OCI-LY3 (cell line): ENCODE data around the gene GPR34.
"Not testable (repeated sequence)": the region's sequence is repeated elsewhere in the genome, so short reads cannot be mapped to it uniquely, and the experiment has no call there.

Experiments used
- H2AFZ ChIP-seq: fragments of 200-600, 300-600 bp; shearing (Covaris generic); 2 replicates; pipeline ENCODE4 v1.6.0; 2014; ENCODE audit warnings: antibody characterized with exemption, low read depth, low read length
- H3K27ac ChIP-seq: fragments of 200-600, 300-600 bp; sonication (generic); 2 replicates; pipeline ENCODE4 v1.5.1; 2014; ENCODE audit warnings: mild to moderate bottlenecking, low read length, moderate library complexity, mixed read lengths
- H3K27me3 ChIP-seq: fragments of 200-600, 300-600 bp; sonication (generic); 2 replicates; pipeline ENCODE4 v1.6.1; 2014; ENCODE audit warnings: low read depth, low read length, mixed read lengths
- H3K36me3 ChIP-seq: fragments of 200-600, 300-600 bp; sonication (generic); replicated peaks from 2 replicates; pipeline ENCODE3; 2014; ENCODE audit warnings: low read depth, low read length, mixed read lengths
- H3K4me1 ChIP-seq: fragments of 300-600, 200-600 bp; sonication (generic); 2 replicates; pipeline ENCODE4 v1.6.1; 2014; ENCODE audit warnings: low read length, mixed read lengths
- H3K4me2 ChIP-seq: fragments of 200-600, 300-600 bp; sonication (generic); 2 replicates; pipeline ENCODE4 v1.6.1; 2014; ENCODE audit warnings: low read length, mixed read lengths
- H3K4me3 ChIP-seq: fragments of 300-600, 200-600 bp; sonication (generic); 2 replicates; pipeline ENCODE4 v1.5.1; 2014; ENCODE audit warnings: antibody characterized with exemption, mild to moderate bottlenecking, low read length, moderate library complexity
- H3K79me2 ChIP-seq: fragments of 300-600, 200-600 bp; shearing (Covaris generic); 2 replicates; pipeline ENCODE4 v1.6.1; 2014; ENCODE audit warnings: mild to moderate bottlenecking, low read length, mixed read lengths
- H3K9ac ChIP-seq: fragments of 300-600, 200-600 bp; shearing (Covaris generic); 2 replicates; pipeline ENCODE4 v1.6.0; 2014; ENCODE audit warnings: mild to moderate bottlenecking, low read length, moderate library complexity
- H3K9me3 ChIP-seq: fragments of 200-600, 300-600 bp; shearing (Covaris generic); 2 replicates; pipeline ENCODE4 v1.6.1; 2014; ENCODE audit warnings: low read length, mixed read lengths; ENCODE audit not compliant: insufficient read depth
- H4K20me1 ChIP-seq: fragments of 200-600, 300-600 bp; sonication (generic); 2 replicates; pipeline ENCODE4 v1.6.1; 2016; ENCODE audit warnings: low read length, mixed read lengths; ENCODE audit not compliant: insufficient read depth
- EZH2phosphoT487 ChIP-seq: fragments of 200-600 bp; shearing (Covaris generic); IDR thresholded peaks from 2 replicates; pipeline ENCODE4 v1.6.1; 2018; ENCODE audit warnings: antibody characterized with exemption, mixed run types, low read depth
- TF ChIP-seq, protein P1 (sequence below): fragments of 200-600, 300-600 bp; sonication (generic); IDR thresholded peaks from 2 replicates; pipeline ENCODE4 v1.5.1; 2014; ENCODE audit warnings: antibody characterized with exemption, low read length, low read depth

Gene GPR34, protein sequence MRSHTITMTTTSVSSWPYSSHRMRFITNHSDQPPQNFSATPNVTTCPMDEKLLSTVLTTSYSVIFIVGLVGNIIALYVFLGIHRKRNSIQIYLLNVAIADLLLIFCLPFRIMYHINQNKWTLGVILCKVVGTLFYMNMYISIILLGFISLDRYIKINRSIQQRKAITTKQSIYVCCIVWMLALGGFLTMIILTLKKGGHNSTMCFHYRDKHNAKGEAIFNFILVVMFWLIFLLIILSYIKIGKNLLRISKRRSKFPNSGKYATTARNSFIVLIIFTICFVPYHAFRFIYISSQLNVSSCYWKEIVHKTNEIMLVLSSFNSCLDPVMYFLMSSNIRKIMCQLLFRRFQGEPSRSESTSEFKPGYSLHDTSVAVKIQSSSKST

DNA sequence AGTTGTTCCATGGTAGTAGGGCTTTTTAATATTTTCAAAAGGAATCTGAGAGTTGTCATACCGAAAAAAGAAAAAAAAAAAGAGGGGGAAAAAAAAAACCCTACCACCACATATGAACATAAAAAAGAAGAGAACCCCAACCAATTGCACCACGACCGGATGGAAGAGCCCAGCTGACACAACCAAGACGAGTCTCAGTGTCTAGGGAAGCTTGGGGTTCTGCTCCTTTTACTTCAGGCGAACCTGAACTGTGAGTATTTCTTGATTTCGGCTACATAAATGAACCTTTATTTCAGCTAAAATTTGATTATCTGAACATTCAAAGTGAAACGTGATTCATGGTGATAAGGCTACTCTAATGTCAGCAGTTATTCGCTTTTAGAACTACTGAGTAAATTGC is at the start of gene GPR34:
Gene GPR34 (plus strand): TSS at position 139 of the 400 bp plus-strand sequence. CDS start 6,661 bp downstream, outside the sequence.
- Histone ChIP-seq H3K4me3 (peak within 1 kb of the TSS; percentile 37), H3K79me2 (no peaks in the 10 kb centered on the region), H3K27me3 (no peaks in the 10 kb centered on the region), H3K36me3 (no peaks in the 10 kb centered on the region), H4K20me1 (peaks cover 8% of the 10 kb centered on the region), H3K9me3 (no peaks in the 10 kb centered on the region), H3K4me2 (peak within 1 kb of the TSS; percentile 64), H3K9ac (no peak within 1 kb of the TSS), H3K27ac (no peak within 1 kb of the TSS), H2AFZ (no peak within 1 kb of the TSS), H3K4me1 (peaks cover 23% of the 10 kb centered on the region)
- no peak for TF ChIP-seq EZH2phosphoT487
- TF ChIP-seq, protein P1, sequence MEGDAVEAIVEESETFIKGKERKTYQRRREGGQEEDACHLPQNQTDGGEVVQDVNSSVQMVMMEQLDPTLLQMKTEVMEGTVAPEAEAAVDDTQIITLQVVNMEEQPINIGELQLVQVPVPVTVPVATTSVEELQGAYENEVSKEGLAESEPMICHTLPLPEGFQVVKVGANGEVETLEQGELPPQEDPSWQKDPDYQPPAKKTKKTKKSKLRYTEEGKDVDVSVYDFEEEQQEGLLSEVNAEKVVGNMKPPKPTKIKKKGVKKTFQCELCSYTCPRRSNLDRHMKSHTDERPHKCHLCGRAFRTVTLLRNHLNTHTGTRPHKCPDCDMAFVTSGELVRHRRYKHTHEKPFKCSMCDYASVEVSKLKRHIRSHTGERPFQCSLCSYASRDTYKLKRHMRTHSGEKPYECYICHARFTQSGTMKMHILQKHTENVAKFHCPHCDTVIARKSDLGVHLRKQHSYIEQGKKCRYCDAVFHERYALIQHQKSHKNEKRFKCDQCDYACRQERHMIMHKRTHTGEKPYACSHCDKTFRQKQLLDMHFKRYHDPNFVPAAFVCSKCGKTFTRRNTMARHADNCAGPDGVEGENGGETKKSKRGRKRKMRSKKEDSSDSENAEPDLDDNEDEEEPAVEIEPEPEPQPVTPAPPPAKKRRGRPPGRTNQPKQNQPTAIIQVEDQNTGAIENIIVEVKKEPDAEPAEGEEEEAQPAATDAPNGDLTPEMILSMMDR: no peak

DNA sequence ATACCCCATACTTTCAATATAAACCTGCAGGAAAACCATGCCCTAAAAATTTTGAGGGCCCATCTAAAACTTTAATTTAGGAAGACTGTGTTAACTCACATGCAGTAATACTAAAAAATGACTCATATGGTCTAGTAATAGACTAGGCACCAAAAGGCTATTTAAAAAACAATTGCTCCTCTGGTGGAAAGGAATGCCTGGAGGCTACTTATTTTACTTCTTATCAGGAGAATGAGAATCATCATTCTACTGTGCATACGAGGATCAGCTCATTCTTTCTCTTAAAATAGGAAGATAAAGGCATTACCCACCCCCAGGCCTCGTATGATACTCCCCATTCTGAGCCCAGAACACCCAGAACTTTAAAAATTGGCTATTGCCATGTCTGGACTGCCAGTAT is 42.6 kb upstream of the GPR34 start:
- H3K79me2 ChIP-seq, H3K27ac ChIP-seq, H3K4me1 ChIP-seq, H2AFZ ChIP-seq, H3K4me3 ChIP-seq, H3K27me3 ChIP-seq, H3K9me3 ChIP-seq, H3K4me2 ChIP-seq, H3K9ac ChIP-seq, H4K20me1 ChIP-seq, H3K36me3 ChIP-seq: not testable (repeated sequence)

DNA sequence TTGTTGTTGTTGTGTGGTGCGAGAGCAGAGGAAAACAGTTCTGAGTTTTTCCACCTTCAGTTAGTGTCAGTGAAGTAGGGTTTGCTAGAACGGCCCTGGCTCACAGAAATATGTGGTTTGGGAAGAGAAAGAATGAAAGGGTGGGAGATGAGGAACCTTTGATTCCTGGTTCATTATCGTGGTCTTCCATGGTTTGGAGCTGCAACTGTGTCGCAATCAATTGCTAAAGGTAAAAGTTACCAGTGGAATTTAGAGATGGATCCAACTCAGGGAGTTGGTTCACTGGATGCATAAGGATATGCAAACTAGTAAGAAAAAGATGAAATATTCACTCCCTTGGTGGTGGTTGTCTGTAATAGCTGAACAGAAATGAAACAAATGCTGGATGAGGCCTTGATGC is 35.6 kb upstream of the GPR34 start:
- H3K4me2 ChIP-seq: no peak overlapping the region
- H3K27ac ChIP-seq: no peak overlapping the region
- TF ChIP-seq, protein P1: no peak
- TF ChIP-seq EZH2phosphoT487: no peak
- H3K4me3 ChIP-seq: no peak overlapping the region
- no peaks in the 10 kb centered on the region for H3K9me3 ChIP-seq
- H3K9ac ChIP-seq: no peak overlapping the region
- H4K20me1 ChIP-seq: no peaks in the 10 kb centered on the region
- H2AFZ ChIP-seq: no peak overlapping the region
- peaks cover 16% of the 10 kb centered on the region for H3K36me3 ChIP-seq
- no peaks in the 10 kb centered on the region for H3K4me1 ChIP-seq
- H3K79me2 ChIP-seq: no peaks in the 10 kb centered on the region
- H3K27me3 ChIP-seq: no peaks in the 10 kb centered on the region

DNA sequence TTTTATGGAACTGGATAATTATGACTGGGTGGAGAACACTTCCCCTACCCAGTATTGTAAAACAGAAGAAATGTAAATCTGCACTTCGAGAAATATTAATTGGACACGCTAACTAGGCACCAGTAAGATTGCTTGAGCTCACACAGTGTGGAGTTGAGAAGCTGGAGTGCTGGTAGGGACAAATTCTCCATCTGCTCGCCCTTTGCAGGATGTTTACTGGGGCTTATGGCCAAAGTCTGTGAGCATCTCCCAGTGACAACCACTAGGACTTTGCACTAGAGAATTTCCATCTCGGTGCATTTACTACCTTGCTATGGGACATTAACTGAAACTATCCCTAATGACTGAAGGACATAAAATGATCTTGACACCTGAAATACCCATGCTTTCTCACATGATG is 33.7 kb upstream of the GPR34 start:
- peaks cover 27% of the 10 kb centered on the region for H3K36me3 ChIP-seq
- TF ChIP-seq, protein P1: no peak
- TF ChIP-seq EZH2phosphoT487: no peak

More for the DNA sequence above, 33.7 kb upstream of the GPR34 start:
- H3K9ac ChIP-seq: no peak overlapping the region
- H3K4me1 ChIP-seq: no peaks in the 10 kb centered on the region
- H3K4me2 ChIP-seq: no peak overlapping the region
- no peaks in the 10 kb centered on the region for H3K27me3 ChIP-seq
- H3K27ac ChIP-seq: no peak overlapping the region
- H3K4me3 ChIP-seq: no peak overlapping the region
- no peaks in the 10 kb centered on the region for H3K79me2 ChIP-seq
- H4K20me1 ChIP-seq: no peaks in the 10 kb centered on the region
- no peak overlapping the region for H2AFZ ChIP-seq
- no peaks in the 10 kb centered on the region for H3K9me3 ChIP-seq
